ENCODE results near the gene OXGR1. TPM values are rescaled to one million over a fixed set of nuclear protein-coding genes. Genes with fewer than 3 reads are reported as not detected.

OXGR1 gene
- total and polyA plus RNA-seq, 3 donors from 2014 or later = 0.13 to 0.43 TPM; not detected in 1

DNA sequence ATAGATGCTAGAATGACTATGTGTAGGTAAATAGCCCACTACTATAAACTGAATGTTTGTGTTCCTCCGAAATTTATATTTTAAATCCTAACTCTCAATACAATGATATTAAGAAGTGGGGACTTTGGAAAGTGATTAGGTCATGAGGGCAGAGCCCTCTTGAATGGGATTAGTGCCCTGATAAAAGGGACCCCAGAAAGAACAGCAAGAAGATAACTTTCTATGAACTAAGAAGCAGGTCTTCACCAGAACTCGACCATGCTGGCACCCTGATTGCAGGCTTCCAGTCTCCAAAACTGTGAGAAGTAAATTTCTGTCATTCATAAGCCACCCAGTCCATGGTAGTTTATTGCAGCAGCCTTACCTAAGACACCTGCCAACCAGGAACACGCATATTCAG, 33.9 kb downstream of the OXGR1 start:
- H3K4me1 ChIP-seq = no peaks in the 10 kb centered on the region
- no peak overlapping the region for H3K27ac ChIP-seq
- TF ChIP-seq, protein P1, sequence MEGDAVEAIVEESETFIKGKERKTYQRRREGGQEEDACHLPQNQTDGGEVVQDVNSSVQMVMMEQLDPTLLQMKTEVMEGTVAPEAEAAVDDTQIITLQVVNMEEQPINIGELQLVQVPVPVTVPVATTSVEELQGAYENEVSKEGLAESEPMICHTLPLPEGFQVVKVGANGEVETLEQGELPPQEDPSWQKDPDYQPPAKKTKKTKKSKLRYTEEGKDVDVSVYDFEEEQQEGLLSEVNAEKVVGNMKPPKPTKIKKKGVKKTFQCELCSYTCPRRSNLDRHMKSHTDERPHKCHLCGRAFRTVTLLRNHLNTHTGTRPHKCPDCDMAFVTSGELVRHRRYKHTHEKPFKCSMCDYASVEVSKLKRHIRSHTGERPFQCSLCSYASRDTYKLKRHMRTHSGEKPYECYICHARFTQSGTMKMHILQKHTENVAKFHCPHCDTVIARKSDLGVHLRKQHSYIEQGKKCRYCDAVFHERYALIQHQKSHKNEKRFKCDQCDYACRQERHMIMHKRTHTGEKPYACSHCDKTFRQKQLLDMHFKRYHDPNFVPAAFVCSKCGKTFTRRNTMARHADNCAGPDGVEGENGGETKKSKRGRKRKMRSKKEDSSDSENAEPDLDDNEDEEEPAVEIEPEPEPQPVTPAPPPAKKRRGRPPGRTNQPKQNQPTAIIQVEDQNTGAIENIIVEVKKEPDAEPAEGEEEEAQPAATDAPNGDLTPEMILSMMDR (IDR thresholded peaks at IDR 0.05) = no peak
- TF ChIP-seq POLR2A (IDR thresholded peaks at IDR 0.05) = no peak
- WGBS, 2 donors = 86 to 93% methylated on average over 3 of the region's 3 CpGs
- intact Hi-C loops (cut with DNase I; ENCODE audit: low total_unique reads) = no loop called here
- H3K4me3 ChIP-seq = no peak overlapping the region
- H3K36me3 ChIP-seq (ENCODE audit: low read depth, missing control alignments) = no peaks in the 10 kb centered on the region
- DNase-seq = no peak
- H3K27me3 ChIP-seq = no peaks in the 10 kb centered on the region
- H3K9me3 ChIP-seq = no peaks in the 10 kb centered on the region

DNA sequence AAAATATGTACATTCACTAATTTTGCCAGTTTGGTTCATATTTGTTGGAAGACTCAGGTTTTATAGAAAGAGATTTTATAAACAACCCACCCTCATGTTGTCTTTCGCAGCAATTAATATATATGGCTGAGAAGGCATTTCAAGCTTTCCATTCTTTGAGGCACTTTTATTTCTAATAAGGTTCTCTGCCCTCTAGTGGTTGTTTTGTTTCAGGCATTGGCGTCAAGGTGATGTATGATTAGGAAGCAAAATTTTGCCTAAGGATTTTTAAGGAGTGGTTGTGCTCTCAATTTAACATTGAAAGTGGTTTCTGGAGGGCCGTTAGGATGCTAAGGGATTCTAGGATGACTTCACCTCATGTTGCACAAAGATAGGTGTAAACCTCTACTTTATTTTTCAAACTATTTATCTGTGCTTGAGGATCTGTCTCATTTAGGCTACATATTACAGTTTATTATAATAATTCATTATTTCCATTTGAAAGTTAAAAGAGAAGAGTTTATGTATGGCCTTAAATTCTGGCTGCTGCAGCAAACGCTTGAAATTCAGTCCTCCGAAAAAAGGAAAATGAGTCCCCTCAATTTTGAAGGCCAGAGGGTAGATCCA, 35.9 kb downstream of the OXGR1 start:
- no peaks in the 10 kb centered on the region for H3K27me3 ChIP-seq
- no peaks in the 10 kb centered on the region for H3K4me1 ChIP-seq
- 47 to 59% methylated on average over 5 of the region's 5 CpGs for WGBS, 2 donors
- peak; percentile 30 for DNase-seq
- intact Hi-C loops (cut with DNase I; ENCODE audit: low total_unique reads) = no loop called here
- H3K27ac ChIP-seq = no peak overlapping the region
- H3K36me3 ChIP-seq (ENCODE audit: low read depth, missing control alignments) = no peaks in the 10 kb centered on the region
- no peak for TF ChIP-seq POLR2A (IDR thresholded peaks at IDR 0.05)
- TF ChIP-seq, protein P1 (IDR thresholded peaks at IDR 0.05) = peak; percentile 44 to 69 (median 45)
- H3K4me3 ChIP-seq = no peak overlapping the region
- no peaks in the 10 kb centered on the region for H3K9me3 ChIP-seq

DNA sequence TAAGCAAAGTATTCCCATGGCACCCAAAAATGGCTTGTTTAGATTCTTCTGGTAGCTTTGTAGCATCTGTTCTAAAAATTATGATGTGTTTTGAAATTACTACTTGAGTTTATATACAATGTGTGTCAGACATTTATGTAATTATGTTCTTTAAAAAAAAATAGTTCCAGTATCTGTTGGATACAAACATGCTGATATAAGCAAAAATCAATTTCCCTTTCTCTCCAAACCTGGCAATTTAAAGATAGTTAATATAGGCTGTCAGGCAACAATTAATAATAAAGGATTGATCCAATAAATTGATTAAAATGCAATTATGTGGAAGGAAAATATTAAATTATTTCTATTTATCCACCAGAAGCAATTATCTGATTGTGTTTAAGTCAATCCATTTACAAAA, 41.7 kb downstream of the OXGR1 start:
- Histone ChIP-seq H3K36me3 (ENCODE audit: low read depth, missing control alignments) (no peaks in the 10 kb centered on the region), H3K27me3 (no peaks in the 10 kb centered on the region), H3K9me3 (no peaks in the 10 kb centered on the region), H3K4me3 (no peak overlapping the region), H3K4me1 (no peaks in the 10 kb centered on the region), H3K27ac (no peak overlapping the region)
- TF ChIP-seq POLR2A (IDR thresholded peaks at IDR 0.05) = no peak
- TF ChIP-seq, protein P1 (IDR thresholded peaks at IDR 0.05) = no peak
- intact Hi-C loops (cut with DNase I; ENCODE audit: low total_unique reads) = no loop called here
- no peak for DNase-seq

DNA sequence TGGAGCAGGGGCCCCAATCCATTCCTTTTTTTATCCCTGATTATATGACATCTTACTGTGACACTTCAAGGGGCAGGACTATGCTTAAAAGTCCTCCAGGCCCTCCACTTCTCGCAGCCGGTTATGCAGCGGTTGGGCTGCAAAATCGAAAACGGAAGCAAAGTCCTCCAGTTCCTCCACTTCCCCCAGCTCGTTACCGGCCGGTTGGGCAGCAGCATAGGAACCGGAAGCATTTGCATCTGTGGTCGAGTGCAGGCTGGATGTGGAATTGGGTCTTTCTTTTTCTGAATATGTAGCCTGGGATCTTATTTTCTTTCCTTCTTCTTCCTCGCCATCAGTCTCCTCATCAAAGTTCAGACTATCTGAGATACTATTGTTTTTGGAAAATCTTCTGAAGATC, 46.1 kb downstream of the OXGR1 start:
- no peaks in the 10 kb centered on the region for H3K36me3 ChIP-seq (ENCODE audit: low read depth, missing control alignments)
- WGBS, 2 donors = 62 to 90% methylated on average over 11 of the region's 11 CpGs
- DNase-seq = peak; percentile 15
- no peaks in the 10 kb centered on the region for H3K4me1 ChIP-seq
- H3K27ac ChIP-seq = no peak overlapping the region
- no peaks in the 10 kb centered on the region for H3K27me3 ChIP-seq
- no peaks in the 10 kb centered on the region for H3K9me3 ChIP-seq
- intact Hi-C loops (cut with DNase I; ENCODE audit: low total_unique reads) = no loop called here
- peak overlapping the region in 1 of 2 donors; percentile 26 for H3K4me3 ChIP-seq
- no peak for TF ChIP-seq POLR2A (IDR thresholded peaks at IDR 0.05)
- TF ChIP-seq, protein P1 (IDR thresholded peaks at IDR 0.05) = no peak

DNA sequence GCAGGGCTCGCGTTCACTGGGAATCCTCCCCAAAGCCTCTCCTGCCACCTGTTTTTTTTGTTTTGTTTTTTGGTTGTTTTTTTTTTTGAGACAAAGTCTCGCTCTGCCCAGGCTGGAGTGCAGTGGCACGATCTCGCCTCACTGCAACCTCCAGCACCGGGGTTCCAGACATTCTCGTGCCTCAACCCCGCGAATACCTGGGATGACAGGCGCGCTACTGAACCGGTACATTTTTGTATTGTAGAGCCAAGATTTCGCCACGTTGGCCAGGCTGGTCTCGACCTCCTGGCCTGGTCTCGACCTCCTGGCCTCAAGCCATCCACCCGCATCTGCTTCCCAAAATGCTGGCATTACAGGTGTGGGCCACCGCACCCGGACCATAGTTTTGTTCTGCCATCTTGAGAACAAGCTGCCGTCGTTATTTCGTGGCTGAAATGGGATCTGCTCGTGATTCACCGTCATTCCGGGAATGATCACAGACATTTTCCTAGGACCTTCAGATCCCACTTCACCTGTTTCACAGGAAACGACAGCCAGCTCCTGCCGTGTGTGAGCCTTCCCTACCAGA, 46.8 kb downstream of the OXGR1 start:
- H3K9me3 ChIP-seq = no peaks in the 10 kb centered on the region
- H3K27me3 ChIP-seq = no peaks in the 10 kb centered on the region
- WGBS, 2 donors = 78 to 80% methylated on average over 27 of the region's 27 CpGs
- H3K4me1 ChIP-seq = no peaks in the 10 kb centered on the region
- intact Hi-C loops (cut with DNase I; ENCODE audit: low total_unique reads) = no loop called here
- no peak for TF ChIP-seq POLR2A (IDR thresholded peaks at IDR 0.05)
- TF ChIP-seq, protein P1 (IDR thresholded peaks at IDR 0.05) = no peak
- no peaks in the 10 kb centered on the region for H3K36me3 ChIP-seq (ENCODE audit: low read depth, missing control alignments)
- no peak overlapping the region for H3K27ac ChIP-seq
- no peak for DNase-seq
- H3K4me3 ChIP-seq = peak overlapping the region; percentile 26 to 38
